OCI-LY1 (cell line): ENCODE data around the gene HTR1B.

Source experiments
- CTCF ChIP-seq: fragments of 200-600 bp; sonication (generic), shearing (Covaris generic); IDR thresholded peaks from 2 replicates; pipeline ENCODE4 v1.5.1; 2017; ENCODE audit warnings: mild to moderate bottlenecking, antibody characterized with exemption, low read length, moderate library complexity, mixed read lengths
- EZH2 ChIP-seq: fragments of 200-600 bp; sonication (generic), shearing (Covaris generic); IDR thresholded peaks from 2 replicates; pipeline ENCODE4 v1.8.0; 2017; ENCODE audit warnings: borderline replicate concordance, mixed run types, mild to moderate bottlenecking, antibody characterized with exemption, low read length, moderate library complexity, mixed read lengths

- no peak for TF ChIP-seq CTCF
- TF ChIP-seq EZH2 = no peak
Observed at GRCh38 chr6:77448546-77448945, 14.7 kb downstream of the HTR1B start.
